Skin epidermis (tissue), 12 donors: ENCODE results near the gene PITX3.
"Not testable (repeated sequence)": the region's sequence is repeated elsewhere in the genome, so short reads cannot be mapped to it uniquely, and the experiment has no call there.

ENCODE experiments used
- H3K27ac ChIP-seq, 21 experiments: fragments of 200-600 bp; sonication (generic) in 11 of 21; one replicate each; pipeline ENCODE4 v1.5.0; 2020; ENCODE audit warnings: mild to moderate bottlenecking in 3 of 21, inconsistent platforms in 2 of 21, moderate library complexity in 2 of 21
- H3K4me3 ChIP-seq, 7 experiments: fragments of 200-600 bp; sonication (generic) in 2 of 7; one replicate each; pipeline ENCODE4 v1.5.0; 2020; ENCODE audit warnings: inconsistent platforms in 2 of 7, mild to moderate bottlenecking in 2 of 7, moderate library complexity in 1 of 7

Gene PITX3

DNA sequence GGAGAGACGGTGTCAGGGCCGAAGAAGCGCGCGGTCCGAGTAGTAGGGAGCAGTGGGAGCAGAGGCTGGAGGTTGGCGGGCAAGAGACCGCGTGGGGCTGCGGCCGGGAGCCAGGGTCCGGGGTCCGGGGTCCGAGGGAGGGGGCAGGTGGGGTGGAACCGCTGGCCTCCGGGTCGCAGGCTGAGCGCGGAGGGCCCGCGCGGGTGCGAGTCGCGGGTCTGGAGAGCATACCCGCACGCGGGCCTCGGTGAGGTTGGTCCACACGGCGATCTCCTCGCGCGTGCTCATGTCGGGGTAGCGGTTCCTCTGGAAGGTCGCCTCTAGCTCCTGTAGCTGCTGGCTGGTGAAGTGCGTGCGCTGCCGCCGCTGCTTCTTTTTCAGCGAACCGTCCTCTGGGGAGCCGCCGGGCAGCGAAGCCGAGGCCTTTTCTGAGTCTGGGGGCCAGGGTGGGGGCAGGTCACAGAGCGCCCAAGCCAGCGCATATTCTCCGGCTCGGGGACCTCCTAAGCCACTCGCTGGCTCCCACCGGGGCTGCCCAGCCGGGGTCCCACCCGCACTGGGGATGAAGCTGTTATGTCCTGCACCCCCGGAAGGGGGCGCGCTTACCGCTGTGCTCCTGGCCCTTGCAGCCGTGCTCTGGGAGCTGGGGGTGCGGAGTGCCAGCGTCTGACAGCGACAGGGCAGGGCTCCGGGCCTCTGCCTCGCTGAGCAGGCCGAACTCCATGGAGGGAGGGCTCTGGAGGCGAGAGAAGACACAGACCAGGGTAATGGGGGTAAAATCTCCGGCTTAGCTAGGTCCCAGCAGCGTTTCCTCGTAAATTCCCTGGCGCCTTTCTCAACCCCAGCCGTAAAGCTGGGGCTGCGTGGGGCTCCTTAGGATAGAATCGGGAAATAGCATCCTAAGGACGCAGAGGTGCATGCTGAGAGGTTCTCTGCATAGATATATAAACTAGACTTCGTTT, 9.7 kb downstream of the PITX3 start:
- Histone ChIP-seq H3K27ac (no peak overlapping the region), H3K4me3 (peak overlapping the region; percentile 25 to 52 (median 41))

GRCh38 chr10:102230861-102231356, 10.4 kb downstream of the PITX3 start:
- Histone ChIP-seq H3K4me3 (peak overlapping the region; percentile 25 to 52 (median 41)), H3K27ac (peak overlapping the region in 1 of 21 experiments; percentile 0)

- Histone ChIP-seq H3K27ac (peak overlapping the region in 1 of 21 experiments; percentile 0), H3K4me3 (peak overlapping the region; percentile 25 to 52 (median 41))
Measured at GRCh38 chr10:102230264-102230860, 10.9 kb downstream of the PITX3 start.

- H3K27ac ChIP-seq, result peak overlapping the region in 1 of 21 experiments; percentile 0
- H3K4me3 ChIP-seq, result peak overlapping the region; percentile 25 to 52 (median 41)
Measured at GRCh38 chr10:102229810-102230263, 11.5 kb downstream of the PITX3 start.

- H3K4me3 ChIP-seq, result no peak overlapping the region
- no peak overlapping the region for H3K27ac ChIP-seq
Measured at GRCh38 chr10:102227050-102227449, 14.3 kb downstream of the PITX3 start.

DNA sequence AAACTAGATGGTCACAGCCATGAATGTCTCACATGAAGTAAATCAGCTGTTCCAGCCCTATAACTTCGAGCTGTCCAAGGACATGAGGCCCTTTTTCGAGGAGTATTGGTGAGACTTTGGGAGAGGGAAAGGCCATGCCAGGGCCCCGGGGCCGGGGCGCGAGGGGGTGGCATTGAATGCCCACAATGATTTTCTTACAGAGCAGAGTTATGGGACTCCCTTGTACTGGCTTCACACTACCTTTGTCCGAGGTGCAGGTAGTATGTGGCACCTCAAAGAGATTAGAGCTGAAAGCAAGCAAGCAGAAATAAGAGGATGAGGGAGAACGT, 14.8 kb downstream of the PITX3 start:
- Histone ChIP-seq H3K4me3 (peak overlapping the region in 5 of 7 experiments; percentile 7 to 35 (median 14)), H3K27ac (peak overlapping the region in 3 of 21 experiments; percentile 4 to 72 (median 55))

DNA sequence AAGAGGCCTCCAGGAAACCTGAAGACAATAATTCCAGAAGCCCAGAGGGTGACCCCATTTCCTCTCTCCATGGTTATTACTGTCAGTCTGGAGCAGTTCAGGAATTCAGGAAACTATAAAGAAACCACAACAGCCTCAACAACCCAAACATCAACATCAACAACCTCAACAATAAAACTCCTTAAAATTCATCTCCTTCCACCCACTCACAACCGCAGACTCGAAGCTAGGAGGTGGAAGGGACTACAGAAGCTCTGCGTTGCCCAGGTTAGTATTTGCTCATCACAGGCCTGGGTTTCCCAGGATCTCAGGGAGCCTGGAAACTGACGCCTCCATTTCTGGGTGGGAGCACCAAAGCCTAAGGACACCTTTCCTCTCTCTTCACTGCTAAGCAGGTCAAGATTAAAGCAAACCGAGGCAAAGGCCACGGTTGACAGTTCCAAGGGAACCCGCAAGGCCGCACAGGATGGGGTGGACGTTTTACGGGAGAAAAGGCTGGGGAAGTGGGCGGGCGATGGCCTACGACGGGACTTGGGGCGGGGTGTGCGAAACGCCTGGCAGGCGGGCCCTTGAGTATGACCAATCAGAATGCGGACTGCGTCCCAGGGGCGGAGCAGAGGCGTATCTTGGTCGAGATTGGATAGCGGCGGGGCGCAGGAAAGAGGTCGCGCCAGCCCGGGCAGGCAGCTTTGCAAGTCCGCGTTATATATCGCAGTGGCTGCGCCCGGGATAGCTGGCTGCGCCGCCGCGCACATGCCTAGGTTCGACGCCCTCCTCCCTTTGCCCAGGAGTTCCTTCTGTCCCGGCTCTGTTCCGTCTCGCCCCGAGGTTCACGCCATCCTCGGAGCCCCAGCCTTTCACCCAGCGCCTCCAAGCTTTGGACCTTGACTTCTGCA, 15.4 kb downstream of the PITX3 start, which contains the start of gene ELOVL3:
Gene ELOVL3, plus strand, starts transcription at position 654 of the 896 bp plus-strand sequence. CDS start 250 bp downstream, outside the sequence.
- H3K4me3 ChIP-seq, result peak within 1 kb of the TSS in 6 of 7 experiments; percentile 6 to 35 (median 12)
- peak within 1 kb of the TSS in 19 of 21 experiments; percentile 3 to 79 (median 56) for H3K27ac ChIP-seq

DNA sequence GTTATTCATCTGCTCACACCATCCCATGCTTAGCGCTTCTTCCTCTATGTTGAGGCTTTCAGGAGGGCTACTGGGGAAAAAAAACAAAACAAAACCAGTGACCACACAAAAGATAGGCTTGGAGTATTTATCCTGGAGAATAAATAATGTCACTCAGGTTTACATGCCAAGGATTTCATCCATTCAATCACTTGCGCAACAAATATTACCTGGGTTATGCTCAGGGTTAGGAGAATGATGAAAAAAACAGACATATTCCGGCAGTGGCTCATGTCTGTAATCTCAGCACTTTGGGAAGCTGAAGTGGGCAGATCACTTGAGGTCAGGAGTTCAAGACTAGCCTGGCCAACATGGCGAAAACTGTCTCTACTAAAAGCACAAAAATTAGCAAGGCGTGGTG, 18.5 kb downstream of the PITX3 start:
- Histone ChIP-seq H3K4me3 (no peak overlapping the region), H3K27ac (no peak overlapping the region)

- H3K4me3 ChIP-seq, result no peak overlapping the region
Measured at GRCh38 chr10:102220612-102221011, 20.7 kb downstream of the PITX3 start.

GRCh38 chr10:102219370-102219769, 21.9 kb downstream of the PITX3 start:
- H3K27ac ChIP-seq, result no peak overlapping the region
- H3K4me3 ChIP-seq, result no peak overlapping the region

More at GRCh38 chr10:102220612-102221011, 20.7 kb downstream of the PITX3 start:
- no peak overlapping the region for H3K27ac ChIP-seq

DNA sequence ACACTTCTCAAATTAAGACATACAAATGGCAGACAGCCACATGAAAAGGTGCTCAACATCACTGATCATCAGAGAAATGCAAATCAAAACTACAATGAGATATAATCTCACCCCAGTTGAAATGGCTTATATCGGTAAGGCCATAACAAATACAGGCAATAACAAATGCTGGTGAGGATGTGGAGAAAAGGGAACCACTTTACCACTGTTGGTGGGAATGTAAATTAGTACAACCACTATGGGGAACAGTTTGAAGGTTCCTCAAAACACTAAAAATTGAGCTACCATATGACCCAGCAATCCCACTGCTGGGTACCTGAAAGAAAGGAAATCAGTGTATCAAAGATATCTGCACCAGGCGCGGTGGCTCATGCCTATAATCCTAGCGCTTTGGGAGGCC, 27.7 kb downstream of the PITX3 start:
- not testable (repeated sequence) for H3K27ac ChIP-seq, H3K4me3 ChIP-seq

GRCh38 chr10:102211615-102212299, 29.6 kb downstream of the PITX3 start:
- no peak overlapping the region for H3K27ac ChIP-seq

GRCh38 chr10:102208311-102209035, 32.8 kb downstream of the PITX3 start:
- H3K27ac ChIP-seq, result no peak overlapping the region
- H3K4me3 ChIP-seq, result no peak overlapping the region

More at GRCh38 chr10:102211615-102212299, 29.6 kb downstream of the PITX3 start:
- no peak overlapping the region for H3K4me3 ChIP-seq

DNA sequence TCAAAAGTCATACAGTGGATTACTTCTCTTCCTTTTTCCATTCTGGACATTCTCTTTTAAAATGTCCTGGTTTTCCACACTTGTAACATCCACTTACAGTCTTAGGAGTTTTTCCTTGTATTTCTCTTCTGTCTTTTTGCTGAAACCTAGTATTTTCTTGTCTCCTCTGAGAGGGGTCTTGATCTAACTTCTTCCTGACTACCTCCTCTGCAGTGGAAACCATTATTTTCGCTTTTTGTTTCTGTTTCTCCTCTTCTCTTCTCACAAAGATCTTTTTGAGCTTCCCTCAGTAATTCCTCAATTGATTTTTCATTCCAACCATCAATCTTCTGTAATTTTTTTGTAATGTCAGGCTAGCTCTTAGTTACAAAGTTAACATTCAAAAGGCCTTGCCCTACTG, 38.9 kb downstream of the PITX3 start:
- Histone ChIP-seq H3K27ac (no peak overlapping the region), H3K4me3 (no peak overlapping the region)

- Histone ChIP-seq H3K27ac (no peak overlapping the region), H3K4me3 (no peak overlapping the region)
Measured at GRCh38 chr10:102200751-102201640, 40.3 kb downstream of the PITX3 start.

DNA sequence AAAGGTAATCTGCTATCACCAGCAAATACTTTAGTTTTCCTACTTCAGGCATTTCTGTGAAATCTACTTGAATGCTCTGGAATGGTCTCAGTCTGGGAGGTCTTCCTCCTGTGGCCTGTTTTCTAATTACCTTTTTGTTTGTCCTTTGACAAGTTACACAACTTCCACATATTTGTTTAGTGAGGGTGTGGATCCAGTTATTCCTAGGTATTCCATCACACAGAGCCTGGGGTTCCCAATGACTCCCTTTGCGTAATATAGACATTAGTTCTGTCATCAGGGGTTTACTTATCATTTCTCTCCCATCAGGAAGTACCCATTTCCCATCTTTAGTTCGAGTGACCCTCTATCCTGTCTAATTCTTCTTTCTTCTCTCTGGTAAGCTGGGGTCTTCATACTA, 43.3 kb downstream of the PITX3 start:
- Histone ChIP-seq H3K27ac (no peak overlapping the region), H3K4me3 (no peak overlapping the region)

GRCh38 chr10:102196893-102197292, 44.4 kb downstream of the PITX3 start:
- H3K4me3 ChIP-seq, result no peak overlapping the region
- H3K27ac ChIP-seq, result no peak overlapping the region
